ENCODE measurements around the gene CCSER2.
"Not testable (repeated sequence)": the region's sequence is repeated elsewhere in the genome, so short reads cannot be mapped to it uniquely, and the experiment has no call there.

The CCSER2 gene

GRCh38 chr10:84449351-84449750, 121.0 kb downstream of the CCSER2 start:
- DNase-seq (ENCODE audit: low spot score), result not testable (repeated sequence)

GRCh38 chr10:84452003-84452402, 123.6 kb downstream of the CCSER2 start:
- DNase-seq (ENCODE audit: low spot score), result no peak

GRCh38 chr10:84453303-84453702, 124.9 kb downstream of the CCSER2 start:
- DNase-seq (ENCODE audit: low spot score), result no peak

GRCh38 chr10:84456126-84456525, 127.7 kb downstream of the CCSER2 start:
- DNase-seq (ENCODE audit: low spot score), result no peak

GRCh38 chr10:84460520-84460919, 132.1 kb downstream of the CCSER2 start:
- DNase-seq (ENCODE audit: low spot score), result no peak

GRCh38 chr10:84469470-84469869, 141.1 kb downstream of the CCSER2 start:
- no peak for DNase-seq (ENCODE audit: low spot score)

GRCh38 chr10:84473136-84473535, 144.7 kb downstream of the CCSER2 start:
- no peak for DNase-seq (ENCODE audit: low spot score)

GRCh38 chr10:84477398-84478128, 149.2 kb downstream of the CCSER2 start:
- DNase-seq (ENCODE audit: low spot score), result no peak

GRCh38 chr10:84478151-84478550, 149.8 kb downstream of the CCSER2 start:
- DNase-seq (ENCODE audit: low spot score), result no peak

- DNase-seq (ENCODE audit: low spot score), result no peak
Measured at GRCh38 chr10:84478679-84479078, 150.3 kb downstream of the CCSER2 start.

GRCh38 chr10:84484541-84484940, 156.2 kb downstream of the CCSER2 start:
- no peak for DNase-seq (ENCODE audit: low spot score)

- DNase-seq (ENCODE audit: low spot score), result no peak
Measured at GRCh38 chr10:84493361-84493760, 165.0 kb downstream of the CCSER2 start.

- DNase-seq (ENCODE audit: low spot score), result no peak
Measured at GRCh38 chr10:84493951-84494848, 165.8 kb downstream of the CCSER2 start.

- no peak for DNase-seq (ENCODE audit: low spot score)
Measured at GRCh38 chr10:84494849-84495180, 166.4 kb downstream of the CCSER2 start.

GRCh38 chr10:84497978-84498377, 169.6 kb downstream of the CCSER2 start:
- no peak for DNase-seq (ENCODE audit: low spot score)

- not testable (repeated sequence) for DNase-seq (ENCODE audit: low spot score)
Measured at GRCh38 chr10:84499039-84499438, 170.7 kb downstream of the CCSER2 start.

- no peak for DNase-seq (ENCODE audit: low spot score)
Measured at GRCh38 chr10:84499846-84500245, 171.5 kb downstream of the CCSER2 start.

- no peak for DNase-seq (ENCODE audit: low spot score)
Measured at GRCh38 chr10:84510121-84510520, 181.7 kb downstream of the CCSER2 start.

GRCh38 chr10:84511106-84511505, 182.7 kb downstream of the CCSER2 start:
- DNase-seq (ENCODE audit: low spot score), result no peak

- DNase-seq (ENCODE audit: low spot score), result no peak
Measured at GRCh38 chr10:84511709-84512285, 183.4 kb downstream of the CCSER2 start.

GRCh38 chr10:84517554-84517953, 189.2 kb downstream of the CCSER2 start:
- no peak for DNase-seq (ENCODE audit: low spot score)

GRCh38 chr10:84519235-84519634, 190.8 kb downstream of the CCSER2 start:
- DNase-seq (ENCODE audit: low spot score), result no peak

GRCh38 chr10:84521013-84521412, 192.6 kb downstream of the CCSER2 start:
- no peak for DNase-seq (ENCODE audit: low spot score)
